H1 (cell line): ENCODE data around the gene KCNA10. TPM values are rescaled to one million over a fixed set of nuclear protein-coding genes. Genes with fewer than 3 reads are reported as not detected.

Experiments used
- CTCF ChIA-PET: fragments of 300-600 bp; sonication (Branson Sonifier 250); formaldehyde crosslinking; loops from one replicate; lab custom pipeline; 2021; ENCODE audit not compliant: partially characterized antibody; lab: Charles Lee
- POLR2A ChIA-PET: fragments of 300-600 bp; sonication (Branson Sonifier 250); formaldehyde crosslinking; loops from one replicate; lab custom pipeline; 2021; ENCODE audit warnings: inconsistent platforms; ENCODE audit not compliant: partially characterized antibody; lab: Charles Lee
- DNase-seq, 2 experiments: peaks; one replicate each; pipeline versions ENCODE4 v3.0.0 to v3.0.0-alpha.2; 2010 to 2022; ENCODE audit warnings: low spot score in 2 of 2, low read depth in 1 of 2, mixed read lengths in 1 of 2
- FAIRE-seq: peaks from 2 replicates; lab custom pipeline; 2011; peaks lifted over from hg19 to GRCh38; lab: Jason Lieb, UNC
- H2AFZ ChIP-seq: 2 replicates; pipeline ENCODE4 v1.8.1; 2012; ENCODE audit warnings: low read length, inconsistent platforms
- H2AK5ac ChIP-seq: 2 replicates; pipeline ENCODE4 v1.6.1; 2013; ENCODE audit warnings: low read depth, low read length
- H2BK120ac ChIP-seq: replicated peaks from 2 replicates; pipeline ENCODE3; 2013; ENCODE audit warnings: low read depth, low read length, inconsistent platforms
- H2BK12ac ChIP-seq: 2 replicates; pipeline ENCODE4 v1.6.1; 2013; ENCODE audit warnings: low read depth, low read length
- H2BK15ac ChIP-seq: 2 replicates; pipeline ENCODE4 v1.6.1; 2013; ENCODE audit warnings: low read length
- H2BK20ac ChIP-seq: 2 replicates; pipeline ENCODE4 v1.6.1; 2013; ENCODE audit warnings: low read length
- H2BK5ac ChIP-seq: 2 replicates; pipeline ENCODE4 v1.6.1; 2013; ENCODE audit warnings: low read depth, low read length
- H3K14ac ChIP-seq: 2 replicates; pipeline ENCODE4 v1.6.1; 2013; ENCODE audit warnings: inconsistent platforms; ENCODE audit not compliant: insufficient read length
- H3K18ac ChIP-seq: 2 replicates; pipeline ENCODE4 v1.6.1; 2013; ENCODE audit warnings: low read length; ENCODE audit errors: extremely low read depth
- H3K23ac ChIP-seq: 2 replicates; pipeline ENCODE4 v1.6.1; 2013; ENCODE audit warnings: inconsistent platforms; ENCODE audit not compliant: insufficient read length
- H3K23me2 ChIP-seq: 2 replicates; pipeline ENCODE4 v1.6.1; 2013; ENCODE audit warnings: low read depth, low read length
- H3K27ac ChIP-seq: 2 replicates; pipeline ENCODE4 v1.6.1; 2011; ENCODE audit warnings: low read depth, low read length, inconsistent platforms
- H3K27me3 ChIP-seq, 4 experiments: replicated peaks in 1 of 4; 1 replicate in 1 of 4; 2 replicates in 3 of 4; pipeline versions ENCODE4 v1.6.1 to v1.8.1; 2011 to 2013; ENCODE audit warnings: low read length in 3 of 4, mild to moderate bottlenecking in 3 of 4, inconsistent platforms in 2 of 4, mixed read lengths in 2 of 4, moderate library complexity in 1 of 4; ENCODE audit not compliant: control insufficient read depth in 3 of 4, insufficient read depth in 3 of 4; ENCODE audit errors: extremely low read depth in 1 of 4
- H3K36me3 ChIP-seq, 4 experiments: 2 replicates each; pipeline versions ENCODE4 v1.6.1 to v1.8.1; 2011 to 2013; ENCODE audit warnings: mild to moderate bottlenecking in 4 of 4, low read length in 3 of 4, moderate library complexity in 2 of 4, control low read depth in 1 of 4, inconsistent platforms in 1 of 4; ENCODE audit not compliant: insufficient read depth in 4 of 4, control insufficient read depth in 2 of 4
- H3K4ac ChIP-seq: replicated peaks from 2 replicates; pipeline ENCODE3; 2013; ENCODE audit warnings: low read length, low read depth, mixed read lengths, inconsistent platforms; ENCODE audit not compliant: insufficient read length
- H3K4me1 ChIP-seq, 4 experiments: replicated peaks in 1 of 4; 1 replicate in 1 of 4; 2 replicates in 3 of 4; pipeline versions ENCODE4 v1.6.1 to v1.8.1; 2011 to 2013; ENCODE audit warnings: low read length in 3 of 4, inconsistent platforms in 2 of 4, mixed read lengths in 1 of 4; ENCODE audit not compliant: insufficient read depth in 4 of 4, control insufficient read depth in 3 of 4
- H3K4me2 ChIP-seq, 2 experiments: 2 replicates each; pipeline versions ENCODE4 v1.6.1 to v1.8.1; 2011 to 2013; ENCODE audit warnings: low read depth in 2 of 2, low read length in 2 of 2, control low read depth in 1 of 2, inconsistent platforms in 1 of 2, mild to moderate bottlenecking in 1 of 2; ENCODE audit not compliant: insufficient read depth in 1 of 2
- H3K4me3 ChIP-seq, 4 experiments: fragments of 200-600, 300-600 bp in 1 of 4; sonication (generic), shearing (Covaris generic), sonication (Bioruptor Twin) in 1 of 4; 2 replicates each; pipeline versions ENCODE4 v1.5.1 to v1.8.1; 2011 to 2016; ENCODE audit warnings: low read length in 4 of 4, low read depth in 3 of 4, control low read depth in 2 of 4, inconsistent platforms in 2 of 4, mild to moderate bottlenecking in 2 of 4, mixed read lengths in 1 of 4, moderate library complexity in 1 of 4; ENCODE audit not compliant: insufficient read depth in 2 of 4; ENCODE audit errors: extremely low read depth in 1 of 4
- H3K56ac ChIP-seq: replicated peaks from 2 replicates; pipeline ENCODE3; 2013; ENCODE audit warnings: low read depth, mild to moderate bottlenecking, mixed read lengths, low read length, inconsistent platforms; ENCODE audit not compliant: insufficient read length
- H3K79me1 ChIP-seq: 2 replicates; pipeline ENCODE4 v1.6.1; 2013; ENCODE audit warnings: low read depth, low read length, control low read depth
- H3K79me2 ChIP-seq, 2 experiments: 2 replicates each; pipeline versions ENCODE4 v1.6.1 to v1.8.1; 2012 to 2013; ENCODE audit warnings: low read length in 2 of 2, mild to moderate bottlenecking in 2 of 2, inconsistent platforms in 1 of 2; ENCODE audit not compliant: insufficient read depth in 2 of 2, control insufficient read depth in 1 of 2
- H3K9ac ChIP-seq, 4 experiments: replicated peaks in 1 of 4; 1 replicate in 1 of 4; 2 replicates in 3 of 4; pipeline versions ENCODE4 v1.6.1 to v1.8.1; 2011 to 2013; ENCODE audit warnings: low read depth in 3 of 4, low read length in 3 of 4, control low read depth in 2 of 4, mild to moderate bottlenecking in 2 of 4, moderate library complexity in 2 of 4, inconsistent platforms in 1 of 4; ENCODE audit errors: extremely low read depth in 1 of 4
- H3K9me3 ChIP-seq, 2 experiments: 2 replicates each; pipeline versions ENCODE4 v1.6.1 to v1.8.1; 2012 to 2013; ENCODE audit warnings: mild to moderate bottlenecking in 2 of 2, moderate library complexity in 2 of 2, control low read depth in 1 of 2, inconsistent platforms in 1 of 2, low read depth in 1 of 2, low read length in 1 of 2, mixed read lengths in 1 of 2; ENCODE audit not compliant: insufficient read depth in 2 of 2
- H4K20me1 ChIP-seq, 2 experiments: replicated peaks in 1 of 2; 2 replicates each; pipeline versions ENCODE3 to v1.8.1; 2011 to 2013; ENCODE audit warnings: inconsistent platforms in 2 of 2, low read length in 2 of 2, mild to moderate bottlenecking in 1 of 2; ENCODE audit not compliant: insufficient read depth in 2 of 2, control insufficient read depth in 1 of 2
- H4K5ac ChIP-seq: 2 replicates; pipeline ENCODE4 v1.6.1; 2013; ENCODE audit warnings: low read length, low read depth, mixed read lengths, inconsistent platforms; ENCODE audit not compliant: insufficient read length
- H4K8ac ChIP-seq: 2 replicates; pipeline ENCODE4 v1.8.0; 2013; ENCODE audit warnings: mild to moderate bottlenecking, moderate library complexity, low read length, inconsistent platforms; ENCODE audit not compliant: insufficient read depth; ENCODE audit errors: extremely low read depth
- H4K91ac ChIP-seq: replicated peaks from 2 replicates; pipeline ENCODE3; 2013; ENCODE audit warnings: low read length, mixed read lengths, inconsistent platforms; ENCODE audit not compliant: insufficient read length
- ASH2L ChIP-seq: fragments of 200-600, 300-600 bp; sonication (generic); IDR thresholded peaks from one replicate; pipeline ENCODE4 v1.7.1; 2017; ENCODE audit warnings: low read length
- CHD2 ChIP-seq: IDR thresholded peaks from 2 replicates; pipeline ENCODE4 v1.6.1; 2012; ENCODE audit warnings: low read length, improper control_type of control experiment
- GABPA ChIP-seq: IDR thresholded peaks from 2 replicates; pipeline ENCODE4 v1.6.1; 2011; ENCODE audit warnings: mild to moderate bottlenecking, low read length, moderate library complexity, borderline replicate concordance; ENCODE audit not compliant: insufficient read depth
- JUN ChIP-seq: IDR thresholded peaks from 2 replicates; pipeline ENCODE4 v1.6.1; 2011; ENCODE audit warnings: low read depth, mild to moderate bottlenecking, improper control_type of control experiment, low read length
- POLR2AphosphoS5 ChIP-seq: IDR thresholded peaks from 2 replicates; pipeline ENCODE4 v1.6.1; 2011; ENCODE audit warnings: low read depth, low read length
- RBBP5 ChIP-seq: IDR thresholded peaks from 2 replicates; pipeline ENCODE4 v1.7.1; 2012; ENCODE audit warnings: low read depth, mild to moderate bottlenecking, inconsistent platforms, low read length, moderate library complexity, borderline replicate concordance
- SIX5 ChIP-seq: IDR thresholded peaks from 2 replicates; pipeline ENCODE4 v1.6.1; 2011; ENCODE audit warnings: mild to moderate bottlenecking, low read depth, low read length
- SP4 ChIP-seq: IDR thresholded peaks from 2 replicates; pipeline ENCODE4 v1.6.1; 2012; ENCODE audit warnings: low read length, inconsistent platforms
- SUZ12 ChIP-seq: fragments of 200-600 bp; sonication (generic); IDR thresholded peaks from 2 replicates; pipeline ENCODE4 v1.6.1; 2012; ENCODE audit warnings: mild to moderate bottlenecking, inconsistent platforms, low read length, moderate library complexity, mixed read lengths
- TAF1 ChIP-seq: IDR thresholded peaks from 2 replicates; pipeline ENCODE4 v1.6.1; 2011; ENCODE audit warnings: mild to moderate bottlenecking, low read depth, low read length
- YY1 ChIP-seq: IDR thresholded peaks from 2 replicates; pipeline ENCODE4 v1.6.1; 2011; ENCODE audit warnings: low read depth, mild to moderate bottlenecking, low read length
- WGBS, 2 experiments: shearing (Covaris generic) in 1 of 2; methylation state at CpG; one replicate each; pipeline versions ENCODE4 v1.1.6 to v1.1.7; 2013 to 2015; ENCODE audit warnings: low lambda C conversion rate in 2 of 2, mixed read lengths in 2 of 2, inconsistent platforms in 1 of 2, low coverage in 1 of 2, missing lambda C conversion rate in 1 of 2; ENCODE audit not compliant: insufficient replicate concordance in 2 of 2, insufficient coverage in 1 of 2, insufficient read length in 1 of 2; ENCODE audit errors: extremely low coverage in 1 of 2, missing lambda C conversion rate in 1 of 2; 5-methylcytosine and 5-hydroxymethylcytosine counted together
- polyA plus RNA-seq, 7 experiments: library from polyadenylated mRNA; depleted of rRNA in 3 of 7; stranded (reverse) in 5 of 7; unstranded in 2 of 7; fragments of >200 nt in 5 of 7; fragments of 200-250 nt in 2 of 7; gene quantifications; 1 replicate in 5 of 7; 2 replicates in 1 of 7; 4 replicates in 1 of 7; pipeline versions ENCODE4 v1.2.1 to v1.2.3, GENCODE V29; 2011 to 2013; ENCODE audit warnings: missing spikeins in 2 of 7, mixed read lengths in 2 of 7
- total RNA-seq: library from RNA; stranded (reverse); fragmentation: NEBNext Ultra II Directional; extraction: Animal tissue kit (Norgen Biotek cat#: 25700); gene quantifications from 2 replicates; pipeline ENCODE4 v1.2.1, GENCODE V29; 2021
- TF ChIP-seq, protein P1 (sequence below): IDR thresholded peaks from 2 replicates; pipeline ENCODE4 v1.6.1; 2012; ENCODE audit warnings: low read length, inconsistent platforms
- TF ChIP-seq, protein P2 (sequence below): IDR thresholded peaks from 2 replicates; pipeline ENCODE4 v1.6.1; 2012; ENCODE audit warnings: inconsistent platforms

The KCNA10 gene
- total and polyA plus RNA-seq, 2 of the 8 experiments (the other 6 are each of a cell fraction or from before 2014, with no cell fraction given) = not detected

DNA sequence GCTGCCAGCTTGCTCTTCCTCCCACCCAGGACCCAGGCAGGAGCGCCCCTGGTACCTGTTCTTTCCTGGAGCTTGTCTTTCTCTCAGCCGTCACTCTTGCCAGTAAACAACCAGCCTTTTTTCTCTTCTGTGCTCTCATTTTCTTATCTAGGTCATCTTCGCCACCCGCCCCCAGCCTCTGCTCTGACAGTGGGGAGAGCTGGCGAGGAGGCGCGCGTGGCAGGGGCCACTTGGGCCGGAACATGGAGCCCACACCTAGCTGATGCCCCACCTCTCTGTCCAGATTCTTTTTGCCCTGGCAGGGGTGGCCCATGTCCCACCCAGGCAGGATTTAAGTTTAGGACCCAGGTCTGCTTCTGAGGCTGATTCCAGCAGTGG lies 35.7 kb downstream of the KCNA10 start:
- ChIA-PET POLR2A (no interaction called here), CTCF (interaction anchor here (0.9 to 8.5 kb wide), 16 partner anchors 9 to 430 kb away, joined by 3 to 126 read pairs (median 4); no protein-coding TSS in a partner anchor)
- H4K8ac ChIP-seq = no peak overlapping the region
- 0 out of 2 replicates have a peak overlapping the region, but pooled peaks have one; percentile 35 for H2BK5ac ChIP-seq
- H3K14ac ChIP-seq = no peak overlapping the region
- DNase-seq (no peak), FAIRE-seq (no peak)
- no peaks in the 10 kb centered on the region for H3K36me3 ChIP-seq
- H3K79me1 ChIP-seq = no peaks in the 10 kb centered on the region
- no peak for TF ChIP-seq ASH2L
- no peak for TF ChIP-seq SUZ12
- TF ChIP-seq, protein P1, sequence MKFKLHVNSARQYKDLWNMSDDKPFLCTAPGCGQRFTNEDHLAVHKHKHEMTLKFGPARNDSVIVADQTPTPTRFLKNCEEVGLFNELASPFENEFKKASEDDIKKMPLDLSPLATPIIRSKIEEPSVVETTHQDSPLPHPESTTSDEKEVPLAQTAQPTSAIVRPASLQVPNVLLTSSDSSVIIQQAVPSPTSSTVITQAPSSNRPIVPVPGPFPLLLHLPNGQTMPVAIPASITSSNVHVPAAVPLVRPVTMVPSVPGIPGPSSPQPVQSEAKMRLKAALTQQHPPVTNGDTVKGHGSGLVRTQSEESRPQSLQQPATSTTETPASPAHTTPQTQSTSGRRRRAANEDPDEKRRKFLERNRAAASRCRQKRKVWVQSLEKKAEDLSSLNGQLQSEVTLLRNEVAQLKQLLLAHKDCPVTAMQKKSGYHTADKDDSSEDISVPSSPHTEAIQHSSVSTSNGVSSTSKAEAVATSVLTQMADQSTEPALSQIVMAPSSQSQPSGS = no peak
- TF ChIP-seq SIX5 = no peak
- TF ChIP-seq, protein P2, sequence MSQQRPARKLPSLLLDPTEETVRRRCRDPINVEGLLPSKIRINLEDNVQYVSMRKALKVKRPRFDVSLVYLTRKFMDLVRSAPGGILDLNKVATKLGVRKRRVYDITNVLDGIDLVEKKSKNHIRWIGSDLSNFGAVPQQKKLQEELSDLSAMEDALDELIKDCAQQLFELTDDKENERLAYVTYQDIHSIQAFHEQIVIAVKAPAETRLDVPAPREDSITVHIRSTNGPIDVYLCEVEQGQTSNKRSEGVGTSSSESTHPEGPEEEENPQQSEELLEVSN = no peak
- no peak for TF ChIP-seq GABPA
- TF ChIP-seq SP4 = no peak
- TF ChIP-seq YY1 = no peak
- TF ChIP-seq JUN = no peak
- TF ChIP-seq TAF1 = no peak
- no peak for TF ChIP-seq POLR2AphosphoS5
- no peak for TF ChIP-seq CHD2
- no peak for TF ChIP-seq RBBP5
- peaks cover 6 to 14% (median 10%) of the 10 kb centered on the region in 4 experiments for H3K4me1 ChIP-seq
- WGBS, 2 experiments = 85% methylated on average over 5 of the region's 9 CpGs; no CpG with 5 or more reads in 1 of the 2 experiments
- H3K18ac ChIP-seq = 0 out of 2 replicates have a peak overlapping the region, but pooled peaks have one; percentile 32
- H3K9ac ChIP-seq = no peak overlapping the region
- no peak overlapping the region for H4K5ac ChIP-seq
- H3K79me2 ChIP-seq = no peaks in the 10 kb centered on the region
- no peaks in the 10 kb centered on the region for H4K20me1 ChIP-seq
- H3K56ac ChIP-seq = no peak overlapping the region
- peak overlapping the region in 1 of 2 experiments; percentile 15; a peak in 1 of 4 replicates for H3K4me2 ChIP-seq
- no peak overlapping the region for H2BK120ac ChIP-seq
- H2AFZ ChIP-seq = no peak overlapping the region
- no peaks in the 10 kb centered on the region; a peak in 2 of 7 replicates for H3K27me3 ChIP-seq
- no peak overlapping the region for H3K4ac ChIP-seq
- no peaks in the 10 kb centered on the region for H3K9me3 ChIP-seq
- no peak overlapping the region for H2BK15ac ChIP-seq
- no peak overlapping the region for H2BK20ac ChIP-seq
- no peak overlapping the region for H4K91ac ChIP-seq
- no peak overlapping the region for H3K27ac ChIP-seq
- no peak overlapping the region for H3K23ac ChIP-seq
- H2AK5ac ChIP-seq = no peak overlapping the region
- H2BK12ac ChIP-seq = no peak overlapping the region
- no peak overlapping the region for H3K4me3 ChIP-seq
- no peaks in the 10 kb centered on the region for H3K23me2 ChIP-seq
